K562 (cell line): ENCODE measurements around the gene RNU6-9. TPM values are rescaled to one million over a fixed set of nuclear protein-coding genes. Genes with fewer than 3 reads are reported as not detected.

Experiments
- E2F6 ChIP-seq, 2 experiments: IDR thresholded peaks; 2 replicates each; pipeline ENCODE4 v1.6.1; 2011; ENCODE audit warnings: borderline replicate concordance in 1 of 2, control low read depth in 1 of 2, low read depth in 1 of 2, low read length in 1 of 2, mild to moderate bottlenecking in 1 of 2, mixed read lengths in 1 of 2, moderate library complexity in 1 of 2; ENCODE audit not compliant: insufficient read depth in 1 of 2, insufficient read length in 1 of 2, poor library complexity in 1 of 2, severe bottlenecking in 1 of 2; ENCODE audit errors: extremely low read depth in 1 of 2
- IRF2 ChIP-seq: sonication (generic); formaldehyde crosslinking; IDR thresholded peaks from 2 replicates; pipeline ENCODE4 v1.8.1; 2022; ENCODE audit warnings: mild to moderate bottlenecking, missing genetic modification reagents
- KDM1A ChIP-seq, 2 experiments: fragments of 450-650 bp; IDR thresholded peaks; 2 replicates each; pipeline ENCODE4 v1.6.1; 2016; ENCODE audit warnings: mild to moderate bottlenecking in 2 of 2
- MAX ChIP-seq: sonication (generic); formaldehyde crosslinking; IDR thresholded peaks from 2 replicates; pipeline ENCODE4 v1.9.0; 2022; ENCODE audit warnings: mild to moderate bottlenecking, missing genetic modification reagents
- MED1 ChIP-seq: sonication (generic); formaldehyde crosslinking; IDR thresholded peaks from 2 replicates; pipeline ENCODE4 v1.8.1; 2023; ENCODE audit warnings: missing genetic modification reagents, borderline replicate concordance
- MIER1 ChIP-seq: fragments of 450-650 bp; IDR thresholded peaks from 2 replicates; pipeline ENCODE4 v1.6.1; 2016; ENCODE audit warnings: antibody characterized with exemption, mild to moderate bottlenecking, low read depth
- MYC ChIP-seq, 2 experiments: fragments of 250-450 bp in 1 of 2; sonication (Bioruptor Pico) in 1 of 2; IDR thresholded peaks; 2 replicates each; pipeline versions ENCODE4 v1.5.1 to v1.6.1; 2012 to 2021; ENCODE audit warnings: low read depth in 2 of 2, borderline replicate concordance in 1 of 2, improper control_type of control experiment in 1 of 2, low read length in 1 of 2, mild to moderate bottlenecking in 1 of 2, moderate library complexity in 1 of 2
- NRF1 ChIP-seq, 2 experiments: fragments of 450-650 bp; IDR thresholded peaks in 1 of 2; conservative IDR thresholded peaks in 1 of 2; 2 replicates each; pipeline ENCODE4 v1.6.1; 2014; ENCODE audit warnings: mild to moderate bottlenecking in 2 of 2
- RBM25 ChIP-seq: fragments of 200-400 bp; formaldehyde crosslinking; IDR thresholded peaks from 2 replicates; pipeline ENCODE4 v1.6.1; 2018; ENCODE audit warnings: low read length, low read depth, moderate library complexity; ENCODE audit not compliant: severe bottlenecking
- RFX5 ChIP-seq: IDR thresholded peaks from 2 replicates; pipeline ENCODE4 v1.6.1; 2011; ENCODE audit warnings: low read depth, mild to moderate bottlenecking, improper control_type of control experiment, low read length
- SRF ChIP-seq, 2 experiments: fragments of 250-450, 450-650 bp in 1 of 2; sonication (Bioruptor Pico) in 1 of 2; sonication (generic) in 1 of 2; formaldehyde crosslinking; IDR thresholded peaks; 2 replicates each; pipeline versions ENCODE4 v1.5.0 to v1.5.1; 2020 to 2022; ENCODE audit warnings: mild to moderate bottlenecking in 1 of 2, missing genetic modification reagents in 1 of 2
- TFAP4 ChIP-seq: sonication (generic); formaldehyde crosslinking; IDR thresholded peaks from 2 replicates; pipeline ENCODE4 v1.8.0; 2022; ENCODE audit warnings: missing genetic modification reagents, mild to moderate bottlenecking, moderate library complexity, borderline replicate concordance
- ZBTB11 ChIP-seq, 3 experiments: fragments of 200-800 bp in 1 of 3; fragments of 250-450 bp in 1 of 3; fragments of 450-650 bp in 1 of 3; sonication (Bioruptor Pico) in 1 of 3; sonication (Bioruptor generic) in 1 of 3; formaldehyde crosslinking in 1 of 3; IDR thresholded peaks; 2 replicates each; pipeline versions ENCODE4 v1.6.1 to v1.8.0; 2016 to 2022; ENCODE audit warnings: mild to moderate bottlenecking in 2 of 3, missing genetic modification characterization in 2 of 3, missing compliant biosample characterization in 1 of 3, moderate library complexity in 1 of 3
- ZFP1 ChIP-seq: fragments of 450-650 bp; formaldehyde crosslinking; IDR thresholded peaks from 2 replicates; pipeline ENCODE4 v1.4.0; 2020; ENCODE audit warnings: mild to moderate bottlenecking, mixed read lengths
- ZNF395 ChIP-seq: fragments of 200-800 bp; sonication (Bioruptor generic); IDR thresholded peaks from 2 replicates; pipeline ENCODE4 v1.6.1; 2017; ENCODE audit warnings: missing genetic modification characterization, missing compliant biosample characterization
- ZNF655 ChIP-seq: fragments of 250-450 bp; sonication (Bioruptor Pico); IDR thresholded peaks from 2 replicates; pipeline ENCODE4 v1.5.0; 2021
- polyA plus RNA-seq, 8 experiments: library from polyadenylated mRNA; depleted of rRNA in 4 of 8; stranded (reverse) in 5 of 8; unstranded in 3 of 8; fragments of >200 nt; fragmentation: Nextera tagmentation in 2 of 8; fragmentation: Illumina TruSeq in 1 of 8; extraction: Ambion mirVana in 2 of 8; extraction: Trizol in 1 of 8; gene quantifications; 2 replicates each; pipeline versions ENCODE4 v1.2.1 to v1.2.3, GENCODE V29; 2011 to 2014; ENCODE audit warnings: inconsistent platforms in 1 of 8, missing spikeins in 1 of 8
- total RNA-seq, 7 experiments: library from RNA; depleted of rRNA in 6 of 7; stranded (reverse); fragments of >200 nt in 6 of 7; fragmentation: Illumina TruSeq in 2 of 7; extraction: Trizol in 2 of 7; gene quantifications; 2 replicates each; pipeline versions ENCODE4 v1.2.1 to v1.2.3, GENCODE V29; 2011 to 2021; ENCODE audit warnings: low replicate concordance in 1 of 7

The RNU6-9 gene
- total and polyA plus RNA-seq, 9 of the 15 experiments (the other 6 are each of a cell fraction or from before 2014, with no cell fraction given): not detected

GRCh38 chr19:844546-844971 lies 48.7 kb upstream of the RNU6-9 start (continued):
- TF ChIP-seq E2F6 (IDR thresholded peaks at IDR 0.05; ENCODE audit: borderline replicate concordance in 1 of 2, extremely low read depth in 1 of 2, insufficient read depth in 1 of 2, insufficient read length in 1 of 2, low read depth in 1 of 2, low read length in 1 of 2, poor library complexity in 1 of 2, severe bottlenecking in 1 of 2) (peak in 1 of 2 experiments; percentile 65), KDM1A (IDR thresholded peaks at IDR 0.05) (peak; percentile 37 to 73; a peak in 1 of 4 replicates), ZBTB11 (CRISPR knock-in tag; IDR thresholded peaks at IDR 0.05) (no peak), IRF2 (CRISPR knock-in tag) (no peak), ZFP1 (CRISPR knock-in tag) (no peak), MIER1 (no peak), ZNF395 (CRISPR knock-in tag) (no peak), TFAP4 (CRISPR knock-in tag) (0 out of 2 replicates have a peak, but pooled peaks have one; percentile 22), NRF1 (conservative IDR thresholded peaks at IDR 0.05 in 1 of 2, IDR thresholded peaks at IDR 0.05 in 1 of 2) (peak in 1 of 2 experiments; percentile 23; a peak in 1 of 4 replicates), MED1 (CRISPR knock-in tag) (no peak), MYC (IDR thresholded peaks at IDR 0.05; ENCODE audit: low read depth, low read length) (peak; percentile 59), MYC (CRISPR knock-in tag; IDR thresholded peaks at IDR 0.05; ENCODE audit: borderline replicate concordance, low read depth) (no peak), SRF (CRISPR knock-in tag; IDR thresholded peaks at IDR 0.05) (no peak), MAX (CRISPR knock-in tag) (peak; percentile 86), RFX5 (no peak), RBM25 (peak; percentile 42), ZNF655 (CRISPR knock-in tag) (no peak)
